GM23338 (cell line): ENCODE results near the gene NPAS2. TPM values are rescaled to one million over a fixed set of nuclear protein-coding genes. Genes with fewer than 3 reads are reported as not detected.

Source experiments
- ATAC-seq: fragments of 200-7000 bp; cut with Tn5 transposase; 3 replicates; pipeline ENCODE4 v1.9.1; 2020
- DNase-seq: peaks from one replicate; pipeline ENCODE4 v3.0.0-alpha.2; 2015; ENCODE audit warnings: low spot score
- H2AFZ ChIP-seq: fragments of 200-600 bp; sonication (generic); 2 replicates; pipeline ENCODE4 v1.8.0; 2016; ENCODE audit warnings: antibody characterized with exemption, mild to moderate bottlenecking, moderate library complexity
- H3F3A ChIP-seq: fragments of 200-600 bp; sonication (generic); replicated peaks from 2 replicates; pipeline ENCODE4 v1.8.0; 2017; ENCODE audit warnings: antibody characterized with exemption, mixed run types, low read depth
- H3K27ac ChIP-seq: fragments of 200-600 bp; sonication (generic); 2 replicates; pipeline ENCODE4 v1.6.1; 2016; ENCODE audit warnings: low read depth
- H3K27me3 ChIP-seq: fragments of 200-600 bp; sonication (generic); 2 replicates; pipeline ENCODE4 v1.8.0; 2016; ENCODE audit warnings: mild to moderate bottlenecking, mixed run types, moderate library complexity; ENCODE audit not compliant: insufficient read depth
- H3K36me3 ChIP-seq: fragments of 200-600 bp; sonication (generic); 2 replicates; pipeline ENCODE4 v1.8.0; 2016; ENCODE audit warnings: mild to moderate bottlenecking; ENCODE audit not compliant: insufficient read depth
- H3K4me1 ChIP-seq: fragments of 200-600 bp; sonication (generic); 2 replicates; pipeline ENCODE4 v1.8.0; 2016; ENCODE audit warnings: mild to moderate bottlenecking, moderate library complexity; ENCODE audit not compliant: insufficient read depth
- H3K4me2 ChIP-seq: fragments of 200-600 bp; sonication (generic); 2 replicates; pipeline ENCODE4 v1.7.1; 2017; ENCODE audit warnings: mixed run types
- H3K4me3 ChIP-seq: fragments of 200-600 bp; sonication (generic); 2 replicates; pipeline ENCODE4 v1.6.1; 2016; ENCODE audit warnings: mixed run types
- H3K79me2 ChIP-seq: fragments of 200-600 bp; sonication (generic); replicated peaks from 2 replicates; pipeline ENCODE4 v1.8.0; 2017; ENCODE audit warnings: mild to moderate bottlenecking; ENCODE audit not compliant: insufficient read depth
- H3K9me2 ChIP-seq: fragments of 200-600 bp; sonication (generic); 2 replicates; pipeline ENCODE4 v1.8.0; 2017; ENCODE audit not compliant: insufficient read depth
- H4K20me1 ChIP-seq: fragments of 200-600 bp; sonication (generic); replicated peaks from 2 replicates; pipeline ENCODE4 v1.8.0; 2017; ENCODE audit warnings: mild to moderate bottlenecking; ENCODE audit not compliant: insufficient read depth
- H3K27ac Mint-ChIP-seq: 2 replicates; pipeline ENCODE4 v1.8.0; 2020; ENCODE audit warnings: inconsistent platforms, mild to moderate bottlenecking, moderate library complexity, mixed read lengths
- H3K27me3 Mint-ChIP-seq: 3 replicates; pipeline ENCODE4 v1.8.0; 2022; ENCODE audit warnings: low read depth, mild to moderate bottlenecking, moderate library complexity, mixed read lengths, inconsistent platforms; ENCODE audit not compliant: insufficient read depth, poor library complexity
- H3K36me3 Mint-ChIP-seq: 3 replicates; pipeline ENCODE4 v1.8.0; 2021; ENCODE audit warnings: low read depth, mild to moderate bottlenecking, inconsistent platforms, moderate library complexity, mixed read lengths
- H3K4me1 Mint-ChIP-seq: 3 replicates; pipeline ENCODE4 v1.8.0; 2020; ENCODE audit warnings: mild to moderate bottlenecking, inconsistent platforms, mixed read lengths
- H3K4me3 Mint-ChIP-seq: 3 replicates; pipeline ENCODE4 v1.8.0; 2021; ENCODE audit warnings: moderate library complexity, mild to moderate bottlenecking, inconsistent platforms, mixed read lengths
- H3K9me3 Mint-ChIP-seq: 3 replicates; pipeline ENCODE4 v1.8.0; 2020; ENCODE audit warnings: moderate library complexity, mild to moderate bottlenecking, inconsistent platforms, mixed read lengths
- CREB1 ChIP-seq: fragments of 250-450 bp; sonication (Bioruptor Pico); IDR thresholded peaks from 2 replicates; pipeline ENCODE4 v1.5.0; 2020; ENCODE audit warnings: low read depth, mild to moderate bottlenecking, moderate library complexity
- EZH2 ChIP-seq: fragments of 200-600 bp; sonication (generic); IDR thresholded peaks from one replicate; pipeline ENCODE4 v1.8.0; 2017; ENCODE audit warnings: antibody characterized with exemption, mild to moderate bottlenecking, low read depth; ENCODE audit not compliant: unreplicated experiment
- EZH2phosphoT487 ChIP-seq: fragments of 200-600 bp; sonication (generic); IDR thresholded peaks from one replicate; pipeline ENCODE4 v1.8.1; 2018; ENCODE audit warnings: antibody characterized with exemption; ENCODE audit not compliant: unreplicated experiment
- JUNB ChIP-seq: IDR thresholded peaks from one replicate; pipeline ENCODE4 v1.6.1; 2016; ENCODE audit warnings: antibody characterized with exemption; ENCODE audit not compliant: unreplicated experiment
- NANOG ChIP-seq: IDR thresholded peaks from 2 replicates; pipeline ENCODE4 v1.6.1; 2016; ENCODE audit warnings: antibody characterized with exemption, borderline replicate concordance
- POLR2AphosphoS5 ChIP-seq: IDR thresholded peaks from 2 replicates; pipeline ENCODE4 v1.6.1; 2016; ENCODE audit warnings: antibody characterized with exemption, low read depth
- STAT1 ChIP-seq: IDR thresholded peaks from one replicate; pipeline ENCODE4 v1.6.1; 2016; ENCODE audit warnings: antibody characterized with exemption; ENCODE audit not compliant: unreplicated experiment
- ZNF114 ChIP-seq: fragments of 250-450 bp; sonication (Bioruptor Pico); IDR thresholded peaks from 2 replicates; pipeline ENCODE4 v1.5.0; 2020; ENCODE audit warnings: mild to moderate bottlenecking, moderate library complexity
- polyA plus RNA-seq: library from polyadenylated mRNA; unstranded; fragments of >200 nt; fragmentation: Nextera tagmentation; extraction: Ambion mirVana; gene quantifications from 2 replicates; pipeline ENCODE4 v1.2.1, GENCODE V29; 2016
- total RNA-seq: library from RNA; depleted of rRNA; stranded (reverse); fragments of >200 nt; shearing (Covaris generic); gene quantifications from 2 replicates; pipeline ENCODE4 v1.2.3, GENCODE V29; 2014
- TF ChIP-seq, protein P1 (sequence below): IDR thresholded peaks from one replicate; pipeline ENCODE4 v1.6.1; 2018; ENCODE audit warnings: antibody characterized with exemption; ENCODE audit not compliant: unreplicated experiment
- TF ChIP-seq, protein P2 (sequence below), 2 experiments: fragments of 200-600 bp in 1 of 2; sonication (generic) in 1 of 2; conservative IDR thresholded peaks; 2 replicates each; pipeline versions ENCODE4 v1.5.1 to v1.6.1; 2016 to 2017; ENCODE audit warnings: antibody characterized with exemption in 2 of 2, low read depth in 2 of 2, mild to moderate bottlenecking in 2 of 2, moderate library complexity in 1 of 2
- TF ChIP-seq, protein P3 (sequence below): IDR thresholded peaks from 2 replicates; pipeline ENCODE4 v1.6.1; 2016; ENCODE audit warnings: antibody characterized with exemption

The NPAS2 gene
- total and polyA plus RNA-seq, 2 experiments from 2014 or later = 0.56 to 1.1 TPM

DNA sequence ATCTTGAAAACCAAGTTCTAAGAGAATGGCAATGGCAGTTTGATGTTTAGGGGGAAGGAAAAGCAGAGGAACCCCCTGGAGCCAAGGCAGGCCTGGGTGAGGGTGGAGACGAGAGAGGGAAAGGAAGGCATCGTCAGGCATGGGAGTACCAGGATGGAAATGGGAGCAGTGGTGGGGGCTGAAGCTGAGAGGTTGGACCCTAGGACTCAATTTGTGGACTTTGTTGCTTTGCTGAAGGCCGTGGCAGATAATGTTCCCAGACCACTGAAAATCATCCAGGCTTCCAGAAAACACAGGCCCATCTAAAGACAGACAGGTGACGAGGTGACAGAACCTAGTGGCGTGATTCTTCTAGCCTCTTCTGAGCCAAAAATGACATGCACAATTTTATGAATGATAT lies 4.9 kb downstream of the NPAS2 start:
- no peaks in the 10 kb centered on the region for H3F3A ChIP-seq
- Mint-ChIP-seq H3K27me3 (peaks cover 26% of the 10 kb centered on the region), H3K9me3 (peaks cover 11% of the 10 kb centered on the region; the same call in 2 of the 3 replicates), H3K4me1 (peaks cover 26% of the 10 kb centered on the region), H3K36me3 (no peaks in the 10 kb centered on the region; the same call in 2 of the 3 replicates), H3K27ac (no peak overlapping the region), H3K4me3 (no peak overlapping the region)
- no peaks in the 10 kb centered on the region for H3K36me3 ChIP-seq
- ATAC-seq (no peak), DNase-seq (no peak)
- H3K4me1 ChIP-seq = peaks cover 15% of the 10 kb centered on the region
- no peaks in the 10 kb centered on the region; the same call in 1 of the 2 replicates for H4K20me1 ChIP-seq
- no peak overlapping the region for H3K4me3 ChIP-seq
- no peak overlapping the region for H3K27ac ChIP-seq
- TF ChIP-seq POLR2AphosphoS5 (no peak), EZH2 (no peak)
- no peak overlapping the region for H3K4me2 ChIP-seq
- H3K27me3 ChIP-seq = peaks cover 32% of the 10 kb centered on the region
- no peaks in the 10 kb centered on the region for H3K79me2 ChIP-seq
- H2AFZ ChIP-seq = no peak overlapping the region
- no peaks in the 10 kb centered on the region; the same call in 1 of the 2 replicates for H3K9me2 ChIP-seq

DNA sequence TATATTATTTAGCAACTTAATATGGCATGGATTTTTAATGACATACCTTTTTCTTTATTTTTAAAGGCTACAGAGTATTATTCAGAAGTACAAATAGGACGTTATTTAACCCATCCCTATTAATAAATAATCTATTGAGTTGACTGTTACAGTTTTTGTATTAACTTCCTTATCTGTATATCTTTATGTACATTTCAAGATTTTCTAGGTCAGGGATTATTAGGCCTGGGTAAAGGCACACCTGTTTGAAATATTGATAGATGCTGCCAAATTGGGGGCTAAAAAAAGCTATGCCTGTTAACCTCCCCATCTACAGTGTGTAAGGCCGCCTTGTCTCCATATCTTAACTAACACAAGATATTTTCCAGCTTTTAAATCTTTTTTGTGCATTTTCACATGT lies 6.6 kb downstream of the NPAS2 start:
- no peaks in the 10 kb centered on the region for H3K36me3 Mint-ChIP-seq
- DNase-seq = no peak
- H3K27me3 Mint-ChIP-seq = peaks cover 15% of the 10 kb centered on the region
- Histone ChIP-seq H3K79me2 (no peaks in the 10 kb centered on the region), H3K9me2 (no peaks in the 10 kb centered on the region; the same call in 1 of the 2 replicates), H3K4me2 (no peak overlapping the region), H3K4me3 (no peak overlapping the region), H2AFZ (no peak overlapping the region), H3K36me3 (no peaks in the 10 kb centered on the region), H3K27me3 (peaks cover 18% of the 10 kb centered on the region), H3K27ac (no peak overlapping the region), H3K4me1 (peaks cover 10% of the 10 kb centered on the region), H3F3A (no peaks in the 10 kb centered on the region), H4K20me1 (no peaks in the 10 kb centered on the region; the same call in 1 of the 2 replicates)
- no peak overlapping the region for H3K27ac Mint-ChIP-seq
- H3K9me3 Mint-ChIP-seq = peaks cover 11% of the 10 kb centered on the region; the same call in 2 of the 3 replicates
- no peak overlapping the region for H3K4me3 Mint-ChIP-seq
- no peak for ATAC-seq
- H3K4me1 Mint-ChIP-seq = peaks cover 21% of the 10 kb centered on the region
- TF ChIP-seq NANOG = no peak
- no peak for TF ChIP-seq POLR2AphosphoS5
- no peak for TF ChIP-seq EZH2
- TF ChIP-seq, protein P1, sequence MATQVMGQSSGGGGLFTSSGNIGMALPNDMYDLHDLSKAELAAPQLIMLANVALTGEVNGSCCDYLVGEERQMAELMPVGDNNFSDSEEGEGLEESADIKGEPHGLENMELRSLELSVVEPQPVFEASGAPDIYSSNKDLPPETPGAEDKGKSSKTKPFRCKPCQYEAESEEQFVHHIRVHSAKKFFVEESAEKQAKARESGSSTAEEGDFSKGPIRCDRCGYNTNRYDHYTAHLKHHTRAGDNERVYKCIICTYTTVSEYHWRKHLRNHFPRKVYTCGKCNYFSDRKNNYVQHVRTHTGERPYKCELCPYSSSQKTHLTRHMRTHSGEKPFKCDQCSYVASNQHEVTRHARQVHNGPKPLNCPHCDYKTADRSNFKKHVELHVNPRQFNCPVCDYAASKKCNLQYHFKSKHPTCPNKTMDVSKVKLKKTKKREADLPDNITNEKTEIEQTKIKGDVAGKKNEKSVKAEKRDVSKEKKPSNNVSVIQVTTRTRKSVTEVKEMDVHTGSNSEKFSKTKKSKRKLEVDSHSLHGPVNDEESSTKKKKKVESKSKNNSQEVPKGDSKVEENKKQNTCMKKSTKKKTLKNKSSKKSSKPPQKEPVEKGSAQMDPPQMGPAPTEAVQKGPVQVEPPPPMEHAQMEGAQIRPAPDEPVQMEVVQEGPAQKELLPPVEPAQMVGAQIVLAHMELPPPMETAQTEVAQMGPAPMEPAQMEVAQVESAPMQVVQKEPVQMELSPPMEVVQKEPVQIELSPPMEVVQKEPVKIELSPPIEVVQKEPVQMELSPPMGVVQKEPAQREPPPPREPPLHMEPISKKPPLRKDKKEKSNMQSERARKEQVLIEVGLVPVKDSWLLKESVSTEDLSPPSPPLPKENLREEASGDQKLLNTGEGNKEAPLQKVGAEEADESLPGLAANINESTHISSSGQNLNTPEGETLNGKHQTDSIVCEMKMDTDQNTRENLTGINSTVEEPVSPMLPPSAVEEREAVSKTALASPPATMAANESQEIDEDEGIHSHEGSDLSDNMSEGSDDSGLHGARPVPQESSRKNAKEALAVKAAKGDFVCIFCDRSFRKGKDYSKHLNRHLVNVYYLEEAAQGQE = no peak
- TF ChIP-seq, protein P2, sequence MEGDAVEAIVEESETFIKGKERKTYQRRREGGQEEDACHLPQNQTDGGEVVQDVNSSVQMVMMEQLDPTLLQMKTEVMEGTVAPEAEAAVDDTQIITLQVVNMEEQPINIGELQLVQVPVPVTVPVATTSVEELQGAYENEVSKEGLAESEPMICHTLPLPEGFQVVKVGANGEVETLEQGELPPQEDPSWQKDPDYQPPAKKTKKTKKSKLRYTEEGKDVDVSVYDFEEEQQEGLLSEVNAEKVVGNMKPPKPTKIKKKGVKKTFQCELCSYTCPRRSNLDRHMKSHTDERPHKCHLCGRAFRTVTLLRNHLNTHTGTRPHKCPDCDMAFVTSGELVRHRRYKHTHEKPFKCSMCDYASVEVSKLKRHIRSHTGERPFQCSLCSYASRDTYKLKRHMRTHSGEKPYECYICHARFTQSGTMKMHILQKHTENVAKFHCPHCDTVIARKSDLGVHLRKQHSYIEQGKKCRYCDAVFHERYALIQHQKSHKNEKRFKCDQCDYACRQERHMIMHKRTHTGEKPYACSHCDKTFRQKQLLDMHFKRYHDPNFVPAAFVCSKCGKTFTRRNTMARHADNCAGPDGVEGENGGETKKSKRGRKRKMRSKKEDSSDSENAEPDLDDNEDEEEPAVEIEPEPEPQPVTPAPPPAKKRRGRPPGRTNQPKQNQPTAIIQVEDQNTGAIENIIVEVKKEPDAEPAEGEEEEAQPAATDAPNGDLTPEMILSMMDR (conservative IDR thresholded peaks at IDR 0.05; ENCODE audit: low read depth in 2 of 2) = no peak
- TF ChIP-seq JUNB = no peak
- no peak for TF ChIP-seq STAT1
- TF ChIP-seq, protein P3, sequence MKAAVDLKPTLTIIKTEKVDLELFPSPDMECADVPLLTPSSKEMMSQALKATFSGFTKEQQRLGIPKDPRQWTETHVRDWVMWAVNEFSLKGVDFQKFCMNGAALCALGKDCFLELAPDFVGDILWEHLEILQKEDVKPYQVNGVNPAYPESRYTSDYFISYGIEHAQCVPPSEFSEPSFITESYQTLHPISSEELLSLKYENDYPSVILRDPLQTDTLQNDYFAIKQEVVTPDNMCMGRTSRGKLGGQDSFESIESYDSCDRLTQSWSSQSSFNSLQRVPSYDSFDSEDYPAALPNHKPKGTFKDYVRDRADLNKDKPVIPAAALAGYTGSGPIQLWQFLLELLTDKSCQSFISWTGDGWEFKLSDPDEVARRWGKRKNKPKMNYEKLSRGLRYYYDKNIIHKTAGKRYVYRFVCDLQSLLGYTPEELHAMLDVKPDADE = no peak
- TF ChIP-seq ZNF114 (CRISPR knock-in tag) = no peak
- TF ChIP-seq CREB1 = no peak
- TF ChIP-seq EZH2phosphoT487 = no peak
